Measurements from ENCODE around the gene THUMPD2.

Gene THUMPD2

GRCh38 chr2:39780825-39781600 is 2.0 kb upstream of the THUMPD2 start:
- Histone ChIP-seq H3K27me3 (ENCODE audit: control insufficient read depth, low read length) (no peaks in the 10 kb centered on the region), H3K4me3 (ENCODE audit: low read length) (no peak overlapping the region), H3K27ac (ENCODE audit: low read depth, low read length) (no peak overlapping the region), H3K9me2 (replicated peaks; ENCODE audit: control insufficient read depth, low read length) (no peaks in the 10 kb centered on the region), H3K4me1 (ENCODE audit: control insufficient read depth, low read length) (peaks cover 26% of the 10 kb centered on the region), H3K4me2 (ENCODE audit: low read length) (no peak overlapping the region), H3K36me3 (ENCODE audit: control insufficient read depth, low read length) (peaks cover 18% of the 10 kb centered on the region), H4K20me1 (ENCODE audit: control insufficient read depth, insufficient read depth, low read depth, low read length) (no peaks in the 10 kb centered on the region), H3F3A (ENCODE audit: control insufficient read depth, insufficient read depth) (no peaks in the 10 kb centered on the region), H3K9me3 (ENCODE audit: control insufficient read depth, insufficient read depth, low read length) (no peaks in the 10 kb centered on the region), H3K79me2 (ENCODE audit: control insufficient read depth, low read length) (peaks cover 30% of the 10 kb centered on the region)
- no peak for TF ChIP-seq EZH2phosphoT487 (IDR thresholded peaks at IDR 0.05; ENCODE audit: borderline replicate concordance, low read length)
- no peak for TF ChIP-seq CTCF (IDR thresholded peaks at IDR 0.05; ENCODE audit: low read depth, low read length, poor library complexity, severe bottlenecking)

GRCh38 chr2:39779927-39780326 is 869 bp upstream of the THUMPD2 start:
- Histone ChIP-seq H3K4me1 (ENCODE audit: control insufficient read depth, low read length) (peaks cover 26% of the 10 kb centered on the region), H3K27ac (ENCODE audit: low read depth, low read length) (no peak overlapping the region), H3K9me3 (ENCODE audit: control insufficient read depth, insufficient read depth, low read length) (no peaks in the 10 kb centered on the region), H3F3A (ENCODE audit: control insufficient read depth, insufficient read depth) (no peaks in the 10 kb centered on the region), H4K20me1 (ENCODE audit: control insufficient read depth, insufficient read depth, low read depth, low read length) (no peaks in the 10 kb centered on the region), H3K4me2 (ENCODE audit: low read length) (peak overlapping the region; percentile 72), H3K36me3 (ENCODE audit: control insufficient read depth, low read length) (peaks cover 23% of the 10 kb centered on the region), H3K4me3 (ENCODE audit: low read length) (peak overlapping the region; percentile 80; the same call in 1 of the 2 replicates), H3K79me2 (ENCODE audit: control insufficient read depth, low read length) (peaks cover 41% of the 10 kb centered on the region), H3K9me2 (replicated peaks; ENCODE audit: control insufficient read depth, low read length) (no peaks in the 10 kb centered on the region), H3K27me3 (ENCODE audit: control insufficient read depth, low read length) (no peaks in the 10 kb centered on the region)
- TF ChIP-seq CTCF (IDR thresholded peaks at IDR 0.05; ENCODE audit: low read depth, low read length, poor library complexity, severe bottlenecking) (no peak), EZH2phosphoT487 (IDR thresholded peaks at IDR 0.05; ENCODE audit: borderline replicate concordance, low read length) (no peak)

- H3K27ac ChIP-seq (ENCODE audit: low read depth, low read length) = peak overlapping the region; percentile 49; the same call in 1 of the 2 replicates
- H3K4me2 ChIP-seq (ENCODE audit: low read length) = peak overlapping the region; percentile 72
- no peaks in the 10 kb centered on the region for H3K27me3 ChIP-seq (ENCODE audit: control insufficient read depth, low read length)
- no peaks in the 10 kb centered on the region for H4K20me1 ChIP-seq (ENCODE audit: control insufficient read depth, insufficient read depth, low read depth, low read length)
- TF ChIP-seq EZH2phosphoT487 (IDR thresholded peaks at IDR 0.05; ENCODE audit: borderline replicate concordance, low read length) (no peak), CTCF (IDR thresholded peaks at IDR 0.05; ENCODE audit: low read depth, low read length, poor library complexity, severe bottlenecking) (no peak)
- no peaks in the 10 kb centered on the region for H3K9me2 ChIP-seq (replicated peaks; ENCODE audit: control insufficient read depth, low read length)
- peak overlapping the region; percentile 80 for H3K4me3 ChIP-seq (ENCODE audit: low read length)
- peaks cover 26% of the 10 kb centered on the region for H3K4me1 ChIP-seq (ENCODE audit: control insufficient read depth, low read length)
- no peaks in the 10 kb centered on the region for H3K9me3 ChIP-seq (ENCODE audit: control insufficient read depth, insufficient read depth, low read length)
- H3K79me2 ChIP-seq (ENCODE audit: control insufficient read depth, low read length) = peaks cover 46% of the 10 kb centered on the region
- H3K36me3 ChIP-seq (ENCODE audit: control insufficient read depth, low read length) = peaks cover 25% of the 10 kb centered on the region
- H3F3A ChIP-seq (ENCODE audit: control insufficient read depth, insufficient read depth) = no peaks in the 10 kb centered on the region
Observed at GRCh38 chr2:39779341-39779851, 338 bp upstream of the THUMPD2 start.
